Stomach (tissue), 9 donors: Measurements from ENCODE around the gene TTC27. TPM values are rescaled to one million over a fixed set of nuclear protein-coding genes. Genes with fewer than 3 reads are reported as not detected.

Source experiments
- DNase-seq, 2 donors: peaks; one replicate each; pipeline versions ENCODE4 v3.0.0 to v3.0.0-alpha.2; 2013 to 2019
- H3K27ac ChIP-seq, 5 donors: fragments of 200-600 bp in 4 of 5; sonication (generic) in 4 of 5; one replicate each; pipeline ENCODE4 v1.5.1; 2013 to 2019; ENCODE audit warnings: mild to moderate bottlenecking in 1 of 5, moderate library complexity in 1 of 5
- H3K27me3 ChIP-seq, 3 donors: fragments of 200-600 bp; sonication (generic); one replicate each; pipeline ENCODE4 v1.5.1; 2017 to 2019; ENCODE audit warnings: mixed run types in 1 of 3
- H3K36me3 ChIP-seq, 4 donors: fragments of 200-600 bp; sonication (generic); 1 replicate in 3 of 4; 2 replicates in 1 of 4; pipeline ENCODE4 v1.5.1; 2016 to 2019
- H3K4me1 ChIP-seq, 4 donors: fragments of 200-600 bp; sonication (generic); one replicate each; pipeline ENCODE4 v1.5.1; 2016 to 2019
- H3K4me3 ChIP-seq, 4 donors: fragments of 200-600 bp; sonication (generic) in 3 of 4; one replicate each; pipeline ENCODE4 v1.5.1; 2016 to 2019; ENCODE audit warnings: mild to moderate bottlenecking in 1 of 4
- H3K9me3 ChIP-seq, 4 donors: fragments of 200-600 bp; sonication (generic); one replicate each; pipeline ENCODE4 v1.5.1; 2016 to 2019
- CTCF ChIP-seq, 7 experiments: fragments of 450-650 bp in 4 of 7; fragments of 200-600 bp in 3 of 7; sonication (generic) in 3 of 7; IDR thresholded peaks; one replicate each; pipeline ENCODE4 v1.5.1; 2016 to 2019; ENCODE audit warnings: antibody characterized with exemption in 7 of 7, control low read depth in 2 of 7, mild to moderate bottlenecking in 1 of 7
- EP300 ChIP-seq: sonication (generic); formaldehyde crosslinking; IDR thresholded peaks from one replicate; pipeline ENCODE4 v1.6.1; 2017; ENCODE audit warnings: antibody characterized with exemption
- POLR2A ChIP-seq, 4 donors: fragments of 450-650 bp; IDR thresholded peaks; one replicate each; pipeline ENCODE4 v1.6.1; 2016; ENCODE audit warnings: antibody characterized with exemption in 4 of 4, control low read depth in 2 of 4, mild to moderate bottlenecking in 1 of 4, moderate library complexity in 1 of 4
- POLR2AphosphoS5 ChIP-seq, 3 donors: sonication (generic); formaldehyde crosslinking; IDR thresholded peaks; one replicate each; pipeline ENCODE4 v1.6.1; 2016; ENCODE audit warnings: antibody characterized with exemption in 3 of 3
- WGBS, 5 donors: extraction: QIAGEN DNeasy Blood & Tissue Kit in 3 of 5; methylation state at CpG; one replicate each; pipeline versions ENCODE4 v1.1.5 to v1.1.7; 2013 to 2018; 5-methylcytosine and 5-hydroxymethylcytosine counted together
- intact Hi-C: fragments of 100-400 bp; cut with DNase I; formaldehyde crosslinking; loops from one replicate; pipeline ENCODE4 v1.15.1; 2023; ENCODE audit warnings: low total_unique reads
- polyA plus RNA-seq, 3 donors: library from polyadenylated mRNA; stranded (reverse); fragments of 200-250 nt; gene quantifications; one replicate each; pipeline ENCODE4 v1.2.3, GENCODE V29; 2013
- total RNA-seq, 5 donors: library from RNA; depleted of rRNA; stranded (reverse); fragments of >200 nt; gene quantifications; one replicate each; pipeline versions ENCODE4 v1.1.0 to v1.2.3, GENCODE V29; 2014 to 2016
- donor health status: healthy with polysubstance abuse.
- donor health status: Bipolar disorder and iron deficiency.
- donor health status: healthy.

Gene TTC27
- total and polyA plus RNA-seq, 8 donors: 3.8 to 22.2 (median 5.9) TPM

- Histone ChIP-seq H3K36me3 (peaks cover 0 to 9% (median 2%) of the 10 kb centered on the region in 4 donors), H3K27me3 (no peaks in the 10 kb centered on the region), H3K9me3 (no peaks in the 10 kb centered on the region), H3K27ac (no peak overlapping the region), H3K4me1 (no peaks in the 10 kb centered on the region), H3K4me3 (no peak overlapping the region)
- TF ChIP-seq CTCF (IDR thresholded peaks at IDR 0.05): no peak
- TF ChIP-seq POLR2AphosphoS5 (IDR thresholded peaks at IDR 0.05): no peak
- TF ChIP-seq EP300: no peak
- TF ChIP-seq POLR2A (IDR thresholded peaks at IDR 0.05): no peak
- no peak for DNase-seq
- intact Hi-C loops: no loop called here
Observed at GRCh38 chr2:32697156-32697555, 69.3 kb downstream of the TTC27 start.

GRCh38 chr2:32699151-32699550, 71.3 kb downstream of the TTC27 start:
- DNase-seq: no peak
- intact Hi-C loops: no loop called here
- WGBS, 5 donors: 88 to 96% (median 94%) methylated on average over 1 of the region's 1 CpG
- H3K27me3 ChIP-seq: no peaks in the 10 kb centered on the region
- H3K4me1 ChIP-seq: no peaks in the 10 kb centered on the region
- TF ChIP-seq EP300: no peak
- no peak for TF ChIP-seq POLR2AphosphoS5 (IDR thresholded peaks at IDR 0.05)
- TF ChIP-seq CTCF (IDR thresholded peaks at IDR 0.05): no peak
- no peak for TF ChIP-seq POLR2A (IDR thresholded peaks at IDR 0.05)
- no peaks in the 10 kb centered on the region for H3K9me3 ChIP-seq
- no peak overlapping the region for H3K27ac ChIP-seq
- H3K36me3 ChIP-seq: peaks cover 0 to 26% (median 16%) of the 10 kb centered on the region in 4 donors
- no peak overlapping the region for H3K4me3 ChIP-seq

DNA sequence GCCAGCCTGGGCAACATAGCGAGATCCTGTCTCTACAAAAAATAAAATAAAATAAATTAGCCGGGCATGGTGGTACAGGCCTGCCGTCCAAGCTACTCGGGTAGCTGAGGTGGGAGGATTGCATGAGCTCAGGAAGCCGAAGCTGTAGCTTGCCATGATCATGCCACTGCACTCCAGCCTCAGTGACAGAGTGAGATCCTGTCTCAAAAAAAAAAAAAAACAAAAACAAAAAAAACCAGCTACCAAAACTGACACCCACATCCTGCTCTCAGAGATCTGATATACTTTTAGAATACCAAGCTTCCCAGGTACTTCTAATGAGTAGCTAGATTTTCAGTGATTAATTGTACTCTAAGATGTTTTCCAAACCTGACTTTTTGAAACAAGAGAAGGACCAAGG, 74.0 kb downstream of the TTC27 start:
- no peaks in the 10 kb centered on the region for H3K4me1 ChIP-seq
- intact Hi-C loops: no loop called here

GRCh38 chr2:32702303-32703064, 74.6 kb downstream of the TTC27 start:
- Histone ChIP-seq H3K27me3 (no peaks in the 10 kb centered on the region), H3K9me3 (no peaks in the 10 kb centered on the region), H3K4me3 (no peak overlapping the region), H3K27ac (no peak overlapping the region), H3K36me3 (peaks cover 2 to 44% (median 38%) of the 10 kb centered on the region in 4 donors), H3K4me1 (no peaks in the 10 kb centered on the region)
- TF ChIP-seq POLR2AphosphoS5 (IDR thresholded peaks at IDR 0.05): no peak
- no peak for TF ChIP-seq CTCF (IDR thresholded peaks at IDR 0.05)
- TF ChIP-seq POLR2A (IDR thresholded peaks at IDR 0.05): no peak
- TF ChIP-seq EP300: no peak
- intact Hi-C loops: no loop called here
- 78 to 97% (median 90%) methylated on average over 5 of the region's 5 CpGs for whole genome bisulfite sequencing, 5 donors
- no peak for DNase-seq

More for the DNA sequence above, 74.0 kb downstream of the TTC27 start:
- DNase-seq: no peak
- peaks cover 2 to 42% (median 36%) of the 10 kb centered on the region in 4 donors for H3K36me3 ChIP-seq
- H3K27me3 ChIP-seq: no peaks in the 10 kb centered on the region
- 96 to 98% (median 97%) methylated on average over 5 of the region's 5 CpGs for WGBS, 5 donors
- H3K27ac ChIP-seq: no peak overlapping the region
- TF ChIP-seq POLR2AphosphoS5 (IDR thresholded peaks at IDR 0.05): no peak
- TF ChIP-seq POLR2A (IDR thresholded peaks at IDR 0.05): no peak
- TF ChIP-seq EP300: no peak
- TF ChIP-seq CTCF (IDR thresholded peaks at IDR 0.05): no peak
- H3K4me3 ChIP-seq: no peak overlapping the region
- H3K9me3 ChIP-seq: no peaks in the 10 kb centered on the region
